OCI-LY1 (cell line): ENCODE measurements around the gene DYRK1A.

Source experiments
- CTCF ChIP-seq: fragments of 200-600 bp; sonication (generic), shearing (Covaris generic); IDR thresholded peaks from 2 replicates; pipeline ENCODE4 v1.5.1; 2017; ENCODE audit warnings: mild to moderate bottlenecking, antibody characterized with exemption, low read length, moderate library complexity, mixed read lengths
- EZH2 ChIP-seq: fragments of 200-600 bp; sonication (generic), shearing (Covaris generic); IDR thresholded peaks from 2 replicates; pipeline ENCODE4 v1.8.0; 2017; ENCODE audit warnings: borderline replicate concordance, mixed run types, mild to moderate bottlenecking, antibody characterized with exemption, low read length, moderate library complexity, mixed read lengths

- TF ChIP-seq CTCF (no peak), EZH2 (no peak)
These were observed 137.4 kb downstream of the DYRK1A start for GRCh38 chr21:37503848-37504467.
